HepG2 (cell line): Measurements from ENCODE around the gene PMIS2. TPM values are rescaled to one million over a fixed set of nuclear protein-coding genes. Genes with fewer than 3 reads are reported as not detected.

ENCODE experiments used
- BCL6 ChIP-seq: IDR thresholded peaks from 2 replicates; pipeline ENCODE4 v1.6.1; 2016; ENCODE audit warnings: missing genetic modification reagents, missing compliant biosample characterization
- ESRRA ChIP-seq: sonication (generic); formaldehyde crosslinking; IDR thresholded peaks from 2 replicates; pipeline ENCODE4 v1.5.1; 2020; ENCODE audit warnings: mild to moderate bottlenecking, low read depth, missing genetic modification reagents
- HNF4G ChIP-seq, 2 experiments: sonication (generic) in 1 of 2; formaldehyde crosslinking in 1 of 2; IDR thresholded peaks; 2 replicates each; pipeline versions ENCODE4 v1.4.0 to v1.6.1; 2011 to 2020; ENCODE audit warnings: borderline replicate concordance in 2 of 2, low read depth in 2 of 2, mild to moderate bottlenecking in 2 of 2, low read length in 1 of 2, missing genetic modification reagents in 1 of 2, moderate library complexity in 1 of 2
- JUN ChIP-seq: sonication (generic); formaldehyde crosslinking; IDR thresholded peaks from 2 replicates; pipeline ENCODE4 v1.4.0; 2020; ENCODE audit warnings: mild to moderate bottlenecking, missing genetic modification reagents
- MAFK ChIP-seq, 2 experiments: IDR thresholded peaks in 1 of 2; conservative IDR thresholded peaks in 1 of 2; 2 replicates each; pipeline ENCODE4 v1.6.1; 2011; ENCODE audit warnings: improper control_type of control experiment in 2 of 2, low read length in 2 of 2
- PPARG ChIP-seq: conservative IDR thresholded peaks from 2 replicates; pipeline ENCODE4 v1.6.1; 2016; ENCODE audit warnings: missing biosample characterization, missing genetic modification reagents
- REL ChIP-seq: sonication (generic); formaldehyde crosslinking; conservative IDR thresholded peaks from 2 replicates; pipeline ENCODE4 v1.8.0; 2022; ENCODE audit warnings: mild to moderate bottlenecking, missing genetic modification reagents, moderate library complexity
- RFX3 ChIP-seq: IDR thresholded peaks from 2 replicates; pipeline ENCODE4 v1.6.1; 2016; ENCODE audit warnings: missing biosample characterization, missing genetic modification reagents
- SMAD1 ChIP-seq: sonication (generic); formaldehyde crosslinking; IDR thresholded peaks from 2 replicates; pipeline ENCODE4 v1.4.0; 2020; ENCODE audit warnings: missing genetic modification reagents, low read depth, mild to moderate bottlenecking, borderline replicate concordance
- TBX2 ChIP-seq: sonication (generic); formaldehyde crosslinking; IDR thresholded peaks from 2 replicates; pipeline ENCODE4 v1.5.0; 2020; ENCODE audit warnings: missing genetic modification reagents, mild to moderate bottlenecking, borderline replicate concordance
- ZBTB8A ChIP-seq: sonication (generic); formaldehyde crosslinking; IDR thresholded peaks from 2 replicates; pipeline ENCODE4 v1.4.0; 2020; ENCODE audit warnings: mild to moderate bottlenecking, low read depth, missing genetic modification reagents, borderline replicate concordance
- ZC3H13 ChIP-seq: sonication (generic); formaldehyde crosslinking; IDR thresholded peaks from 2 replicates; pipeline ENCODE4 v1.8.1; 2023; ENCODE audit warnings: mild to moderate bottlenecking, missing genetic modification reagents, moderate library complexity
- ZFP1 ChIP-seq: IDR thresholded peaks from 2 replicates; pipeline ENCODE4 v1.6.1; 2016
- ZNF251 ChIP-seq: sonication (generic); formaldehyde crosslinking; IDR thresholded peaks from 2 replicates; pipeline ENCODE4 v1.9.0; 2021; ENCODE audit warnings: mild to moderate bottlenecking, missing genetic modification reagents
- ZNF562 ChIP-seq: sonication (generic); formaldehyde crosslinking; IDR thresholded peaks from 2 replicates; pipeline ENCODE4 v1.8.0; 2022; ENCODE audit warnings: missing genetic modification reagents, borderline replicate concordance
- ZZZ3 ChIP-seq: sonication (generic); formaldehyde crosslinking; IDR thresholded peaks from 2 replicates; pipeline ENCODE4 v1.4.0; 2020; ENCODE audit warnings: missing genetic modification reagents, mild to moderate bottlenecking, borderline replicate concordance
- polyA plus RNA-seq, 8 experiments: library from polyadenylated mRNA; depleted of rRNA in 3 of 8; stranded (reverse) in 7 of 8; unstranded in 1 of 8; fragments of >200 nt; fragmentation: Illumina TruSeq in 4 of 8; extraction: Trizol in 4 of 8; gene quantifications; 2 replicates each; pipeline versions ENCODE4 v1.2.1 to v1.2.3, GENCODE V29; 2011 to 2016; ENCODE audit warnings: low read depth in 4 of 8, missing spikeins in 1 of 8, mixed read lengths in 1 of 8; ENCODE audit not compliant: insufficient read depth in 1 of 8
- total RNA-seq, 5 experiments: library from RNA; depleted of rRNA; stranded (reverse); fragments of >200 nt; fragmentation: Illumina TruSeq; extraction: Trizol; gene quantifications; 2 replicates each; pipeline ENCODE4 v1.2.3, GENCODE V29; 2016; ENCODE audit warnings: low read depth in 1 of 5
- TF ChIP-seq, protein P1 (sequence below): sonication (generic); formaldehyde crosslinking; IDR thresholded peaks from 2 replicates; pipeline ENCODE4 v1.4.0; 2020; ENCODE audit warnings: missing genetic modification reagents, borderline replicate concordance
- TF ChIP-seq, protein P2 (sequence below): IDR thresholded peaks from 2 replicates; pipeline ENCODE4 v1.6.1; 2016; ENCODE audit warnings: missing compliant biosample characterization, missing genetic modification reagents, borderline replicate concordance
- TF ChIP-seq, protein P3 (sequence below): sonication (generic); formaldehyde crosslinking; IDR thresholded peaks from 2 replicates; pipeline ENCODE4 v1.4.0; 2020; ENCODE audit warnings: missing genetic modification reagents, borderline replicate concordance
- TF ChIP-seq, protein P4 (sequence below): sonication (generic); formaldehyde crosslinking; IDR thresholded peaks from 2 replicates; pipeline ENCODE4 v1.5.0; 2020; ENCODE audit warnings: missing genetic modification reagents

Gene PMIS2
- total and polyA plus RNA-seq, 2 of the 13 experiments (the other 11 are each of a cell fraction or from before 2014, with no cell fraction given): not detected

DNA sequence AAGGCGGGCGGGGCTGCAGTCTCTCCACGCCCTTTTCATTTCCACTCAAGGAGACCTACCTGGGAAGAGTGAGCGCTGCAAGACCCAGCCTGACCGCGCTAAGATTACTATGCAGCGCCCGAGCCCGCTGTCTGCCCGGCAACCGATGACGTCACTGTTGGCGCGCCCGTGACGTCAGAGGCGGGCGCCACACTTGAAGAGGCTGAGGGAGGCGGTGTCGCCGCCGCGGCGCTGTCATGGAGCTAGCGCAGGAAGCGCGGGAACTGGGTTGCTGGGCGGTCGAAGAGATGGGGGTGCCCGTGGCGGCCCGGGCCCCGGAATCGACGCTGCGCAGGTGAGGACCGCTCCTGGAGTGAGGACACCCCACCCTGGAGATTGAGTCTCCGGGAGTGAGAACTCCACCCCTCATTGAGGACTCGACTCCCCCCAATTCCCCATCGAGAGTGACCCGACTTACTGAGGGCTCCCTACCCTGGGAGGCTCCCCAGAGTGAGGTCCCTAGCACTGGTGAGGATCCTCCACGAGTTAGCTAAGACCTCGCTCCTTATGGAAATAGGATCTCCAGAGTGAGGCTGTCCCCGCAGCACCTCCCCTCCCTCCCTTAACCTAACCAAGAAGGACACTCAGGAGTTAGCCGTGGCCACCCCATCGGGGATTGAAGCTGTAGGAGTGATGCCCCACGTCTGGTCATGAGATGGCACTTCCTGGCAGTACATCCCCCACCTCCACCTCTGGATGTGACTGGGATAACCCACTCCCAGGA is 26.8 kb downstream of the PMIS2 start, which contains the start of gene HAUS5 (continued):
- TF ChIP-seq, protein P1, sequence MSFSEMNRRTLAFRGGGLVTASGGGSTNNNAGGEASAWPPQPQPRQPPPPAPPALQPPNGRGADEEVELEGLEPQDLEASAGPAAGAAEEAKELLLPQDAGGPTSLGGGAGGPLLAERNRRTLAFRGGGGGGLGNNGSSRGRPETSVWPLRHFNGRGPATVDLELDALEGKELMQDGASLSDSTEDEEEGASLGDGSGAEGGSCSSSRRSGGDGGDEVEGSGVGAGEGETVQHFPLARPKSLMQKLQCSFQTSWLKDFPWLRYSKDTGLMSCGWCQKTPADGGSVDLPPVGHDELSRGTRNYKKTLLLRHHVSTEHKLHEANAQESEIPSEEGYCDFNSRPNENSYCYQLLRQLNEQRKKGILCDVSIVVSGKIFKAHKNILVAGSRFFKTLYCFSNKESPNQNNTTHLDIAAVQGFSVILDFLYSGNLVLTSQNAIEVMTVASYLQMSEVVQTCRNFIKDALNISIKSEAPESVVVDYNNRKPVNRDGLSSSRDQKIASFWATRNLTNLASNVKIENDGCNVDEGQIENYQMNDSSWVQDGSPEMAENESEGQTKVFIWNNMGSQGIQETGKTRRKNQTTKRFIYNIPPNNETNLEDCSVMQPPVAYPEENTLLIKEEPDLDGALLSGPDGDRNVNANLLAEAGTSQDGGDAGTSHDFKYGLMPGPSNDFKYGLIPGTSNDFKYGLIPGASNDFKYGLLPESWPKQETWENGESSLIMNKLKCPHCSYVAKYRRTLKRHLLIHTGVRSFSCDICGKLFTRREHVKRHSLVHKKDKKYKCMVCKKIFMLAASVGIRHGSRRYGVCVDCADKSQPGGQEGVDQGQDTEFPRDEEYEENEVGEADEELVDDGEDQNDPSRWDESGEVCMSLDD: no peak
- TF ChIP-seq, protein P2, sequence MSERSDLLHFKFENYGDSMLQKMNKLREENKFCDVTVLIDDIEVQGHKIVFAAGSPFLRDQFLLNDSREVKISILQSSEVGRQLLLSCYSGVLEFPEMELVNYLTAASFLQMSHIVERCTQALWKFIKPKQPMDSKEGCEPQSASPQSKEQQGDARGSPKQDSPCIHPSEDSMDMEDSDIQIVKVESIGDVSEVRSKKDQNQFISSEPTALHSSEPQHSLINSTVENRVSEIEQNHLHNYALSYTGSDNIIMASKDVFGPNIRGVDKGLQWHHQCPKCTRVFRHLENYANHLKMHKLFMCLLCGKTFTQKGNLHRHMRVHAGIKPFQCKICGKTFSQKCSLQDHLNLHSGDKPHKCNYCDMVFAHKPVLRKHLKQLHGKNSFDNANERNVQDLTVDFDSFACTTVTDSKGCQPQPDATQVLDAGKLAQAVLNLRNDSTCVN (CRISPR knock-in tag): no peak
- TF ChIP-seq HNF4G (IDR thresholded peaks at IDR 0.05; ENCODE audit: borderline replicate concordance, low read depth, low read length) (no peak), HNF4G (CRISPR knock-in tag; IDR thresholded peaks at IDR 0.05; ENCODE audit: borderline replicate concordance, low read depth) (no peak), ZBTB8A (CRISPR knock-in tag) (no peak), ZC3H13 (CRISPR knock-in tag) (no peak), ESRRA (CRISPR knock-in tag) (no peak; the same call in 1 of the 2 replicates), ZNF251 (CRISPR knock-in tag) (no peak), TBX2 (CRISPR knock-in tag) (peak; percentile 73; the same call in 1 of the 2 replicates), RFX3 (CRISPR knock-in tag) (no peak), JUN (CRISPR knock-in tag) (peak; percentile 78; the same call in 1 of the 2 replicates), ZZZ3 (no peak; the same call in 1 of the 2 replicates), BCL6 (CRISPR knock-in tag) (peak; percentile 37; the same call in 1 of the 2 replicates), ZFP1 (CRISPR knock-in tag) (no peak; the same call in 1 of the 2 replicates), REL (CRISPR knock-in tag) (no peak), PPARG (CRISPR knock-in tag) (0 out of 2 replicates have a peak, but pooled peaks have one; percentile 35), SMAD1 (CRISPR knock-in tag) (no peak), ZNF562 (no peak), MAFK (conservative IDR thresholded peaks at IDR 0.05 in 1 of 2, IDR thresholded peaks at IDR 0.05 in 1 of 2; ENCODE audit: low read length in 2 of 2) (no peak)
- TF ChIP-seq, protein P3, sequence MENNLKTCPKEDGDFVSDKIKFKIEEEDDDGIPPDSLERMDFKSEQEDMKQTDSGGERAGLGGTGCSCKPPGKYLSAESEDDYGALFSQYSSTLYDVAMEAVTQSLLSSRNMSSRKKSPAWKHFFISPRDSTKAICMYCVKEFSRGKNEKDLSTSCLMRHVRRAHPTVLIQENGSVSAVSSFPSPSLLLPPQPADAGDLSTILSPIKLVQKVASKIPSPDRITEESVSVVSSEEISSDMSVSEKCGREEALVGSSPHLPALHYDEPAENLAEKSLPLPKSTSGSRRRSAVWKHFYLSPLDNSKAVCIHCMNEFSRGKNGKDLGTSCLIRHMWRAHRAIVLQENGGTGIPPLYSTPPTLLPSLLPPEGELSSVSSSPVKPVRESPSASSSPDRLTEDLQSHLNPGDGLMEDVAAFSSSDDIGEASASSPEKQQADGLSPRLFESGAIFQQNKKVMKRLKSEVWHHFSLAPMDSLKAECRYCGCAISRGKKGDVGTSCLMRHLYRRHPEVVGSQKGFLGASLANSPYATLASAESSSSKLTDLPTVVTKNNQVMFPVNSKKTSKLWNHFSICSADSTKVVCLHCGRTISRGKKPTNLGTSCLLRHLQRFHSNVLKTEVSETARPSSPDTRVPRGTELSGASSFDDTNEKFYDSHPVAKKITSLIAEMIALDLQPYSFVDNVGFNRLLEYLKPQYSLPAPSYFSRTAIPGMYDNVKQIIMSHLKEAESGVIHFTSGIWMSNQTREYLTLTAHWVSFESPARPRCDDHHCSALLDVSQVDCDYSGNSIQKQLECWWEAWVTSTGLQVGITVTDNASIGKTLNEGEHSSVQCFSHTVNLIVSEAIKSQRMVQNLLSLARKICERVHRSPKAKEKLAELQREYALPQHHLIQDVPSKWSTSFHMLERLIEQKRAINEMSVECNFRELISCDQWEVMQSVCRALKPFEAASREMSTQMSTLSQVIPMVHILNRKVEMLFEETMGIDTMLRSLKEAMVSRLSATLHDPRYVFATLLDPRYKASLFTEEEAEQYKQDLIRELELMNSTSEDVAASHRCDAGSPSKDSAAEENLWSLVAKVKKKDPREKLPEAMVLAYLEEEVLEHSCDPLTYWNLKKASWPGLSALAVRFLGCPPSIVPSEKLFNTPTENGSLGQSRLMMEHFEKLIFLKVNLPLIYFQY (CRISPR knock-in tag): no peak
- TF ChIP-seq, protein P4, sequence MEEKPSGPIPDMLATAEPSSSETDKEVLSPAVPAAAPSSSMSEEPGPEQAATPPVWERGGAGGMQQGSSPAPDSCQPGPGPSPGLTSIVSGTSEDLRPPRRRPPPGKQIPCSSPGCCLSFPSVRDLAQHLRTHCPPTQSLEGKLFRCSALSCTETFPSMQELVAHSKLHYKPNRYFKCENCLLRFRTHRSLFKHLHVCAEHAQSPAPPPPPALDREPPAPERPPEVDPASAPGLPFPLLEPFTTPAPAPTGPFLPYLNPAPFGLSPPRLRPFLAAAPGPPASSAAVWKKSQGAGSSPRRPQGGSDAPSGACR (CRISPR knock-in tag): peak; percentile 82
